Posterior vena cava (tissue), 2 donors: Measurements from ENCODE around the gene ZNF714. TPM values are rescaled to one million over a fixed set of nuclear protein-coding genes. Genes with fewer than 3 reads are reported as not detected.

Experiments used
- DNase-seq: peaks from one replicate; pipeline ENCODE4 v3.0.0-alpha.2; 2020; ENCODE audit warnings: low spot score
- intact Hi-C, 2 donors: fragments of 100-400 bp; cut with DNase I; formaldehyde crosslinking; loops; one replicate each; pipeline versions ENCODE4 v1.14.1 to v1.14.2; 2022 to 2023
- long read RNA-seq, 2 donors: library from polyadenylated mRNA; unstranded; transcript quantifications; one replicate each; pipeline ENCODE4 v2.0.0, GENCODE V29; 2020 to 2021
- total RNA-seq, 2 donors: library from RNA; stranded (reverse); fragmentation: NEBNext Ultra II Directional; extraction: Animal tissue kit (Norgen Biotek cat#: 25700); gene quantifications; one replicate each; pipeline ENCODE4 v1.2.1, GENCODE V29; 2021
- donor health status: DM: yes; HTN: yes; CAD: no.
- donor health status: DM: yes; HTN: yes; CAD: no.

Gene ZNF714
- total RNA-seq = 1 to 10 TPM; 3.5 to 3.9 TPM
- long read RNA-seq, donor 1, partial matches to known transcripts = 0 of 3 reads
- long read RNA-seq, donor 1, other reads (novel, unspliced or antisense) = 2 of 3 reads
- long read RNA-seq, donor 2, partial matches to known transcripts = 0 of 1 reads
- long read RNA-seq, donor 2, other reads (novel, unspliced or antisense) = 0 of 1 reads

- intact Hi-C loops = no loop called here
- peak; percentile 96 for DNase-seq
These were observed at the start of gene ZNF714 for GRCh38 chr19:21082011-21082975. Gene ZNF714 (plus strand): TSS chr19:21082203. CDS start chr19:21098269, 16,066 bp downstream.

- no peak for DNase-seq
- intact Hi-C loops = no loop called here
These were observed 37.0 kb upstream of the ZNF714 start for GRCh38 chr19:21045028-21045427.

GRCh38 chr19:21046489-21046888 lies 35.5 kb upstream of the ZNF714 start:
- intact Hi-C loops = no loop called here

GRCh38 chr19:21047716-21048115 lies 34.3 kb upstream of the ZNF714 start:
- intact Hi-C loops = no loop called here

More at GRCh38 chr19:21046489-21046888, 35.5 kb upstream of the ZNF714 start:
- no peak for DNase-seq

GRCh38 chr19:21052902-21053301 lies 29.1 kb upstream of the ZNF714 start:
- no peak for DNase-seq
- intact Hi-C loops = no loop called here

More at GRCh38 chr19:21047716-21048115, 34.3 kb upstream of the ZNF714 start:
- no peak for DNase-seq

- intact Hi-C loops = no loop called here
- DNase-seq = no peak
These were observed 16.7 kb upstream of the ZNF714 start for GRCh38 chr19:21065336-21065735.

GRCh38 chr19:21084343-21084742 lies 2.3 kb downstream of the ZNF714 start:
- intact Hi-C loops = no loop called here
- no peak for DNase-seq

- intact Hi-C loops = no loop called here
- no peak for DNase-seq
These were observed 5.9 kb downstream of the ZNF714 start for GRCh38 chr19:21087871-21088270.

- intact Hi-C loops = no loop called here
These were observed 10.1 kb downstream of the ZNF714 start for GRCh38 chr19:21092109-21092508.

GRCh38 chr19:21094347-21095025 lies 12.5 kb downstream of the ZNF714 start:
- DNase-seq = no peak
- intact Hi-C loops = no loop called here

More at GRCh38 chr19:21092109-21092508, 10.1 kb downstream of the ZNF714 start:
- no peak for DNase-seq

GRCh38 chr19:21098291-21098690 lies 16.3 kb downstream of the ZNF714 start:
- intact Hi-C loops = no loop called here

GRCh38 chr19:21101521-21102242 lies 19.7 kb downstream of the ZNF714 start:
- DNase-seq = no peak
- intact Hi-C loops = no loop called here

More at GRCh38 chr19:21098291-21098690, 16.3 kb downstream of the ZNF714 start:
- no peak for DNase-seq

GRCh38 chr19:21109116-21109515 lies 27.1 kb downstream of the ZNF714 start:
- intact Hi-C loops = no loop called here
- no peak for DNase-seq

GRCh38 chr19:21110183-21110582 lies 28.2 kb downstream of the ZNF714 start:
- intact Hi-C loops = no loop called here
- DNase-seq = no peak

GRCh38 chr19:21115430-21115829 lies 33.4 kb downstream of the ZNF714 start:
- DNase-seq = no peak
- intact Hi-C loops = no loop called here

- no peak for DNase-seq
- intact Hi-C loops = no loop called here
These were observed 35.3 kb downstream of the ZNF714 start for GRCh38 chr19:21117041-21117907.

GRCh38 chr19:21126078-21126477 lies 44.1 kb downstream of the ZNF714 start:
- DNase-seq = no peak
- intact Hi-C loops = loop anchor here in 1 of 2 donors (5.0 kb wide), 1 partner anchor 696 kb away; no protein-coding TSS in a partner anchor

GRCh38 chr19:21127001-21127400 lies 45.0 kb downstream of the ZNF714 start:
- intact Hi-C loops = loop anchor here in 1 of 2 donors (5.0 kb wide), 1 partner anchor 695 kb away; no protein-coding TSS in a partner anchor
- DNase-seq = no peak
